ENCODE data around the gene SAMD3.

DNA sequence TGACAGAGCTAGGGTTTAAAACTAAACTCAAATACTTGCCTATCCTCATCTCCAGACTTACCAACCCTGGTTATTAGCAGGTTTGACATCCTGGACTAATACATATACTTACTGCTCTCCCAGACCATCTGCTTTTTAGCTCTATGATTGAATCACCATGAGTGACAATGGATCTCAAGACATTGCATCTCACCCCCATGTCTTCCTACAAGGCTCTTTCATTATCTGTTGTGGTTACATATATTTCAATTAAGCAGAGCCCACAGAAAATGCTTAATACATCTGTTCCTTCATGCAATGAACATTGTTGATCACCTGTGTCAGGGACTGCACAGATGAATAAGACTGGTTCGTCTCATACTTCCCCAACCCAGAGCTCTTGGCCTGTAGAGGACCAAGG is 19.4 kb downstream of the SAMD3 start:
- TF ChIP-seq POLR2A (IDR thresholded peaks at IDR 0.05; ENCODE audit: low read depth, low read length) (no peak), POLR2AphosphoS5 (IDR thresholded peaks at IDR 0.05; ENCODE audit: low read depth, low read length) (no peak)

Data from GM12892 (cell line).